Measurements from ENCODE around the gene UGGT1.

DNA sequence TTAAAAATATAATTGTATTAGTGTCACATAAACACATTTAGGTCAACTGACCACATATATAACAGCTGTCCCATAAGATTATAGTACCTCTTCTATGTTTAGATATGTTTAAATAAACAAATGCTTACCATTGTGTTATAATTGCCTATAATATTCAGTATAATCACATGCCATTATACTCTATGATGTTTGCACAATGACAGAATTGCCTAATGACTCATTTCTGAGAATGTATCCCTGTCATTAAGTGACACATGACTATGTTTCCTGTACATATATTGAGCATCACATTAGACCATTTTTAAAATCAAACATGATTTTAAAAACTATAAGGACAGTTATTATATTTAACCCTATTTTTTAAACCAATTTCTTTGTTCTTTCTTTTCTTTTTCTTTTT, 137.9 kb downstream of the UGGT1 start:
- TF ChIP-seq POLR2A (IDR thresholded peaks at IDR 0.05): no peak
- TF ChIP-seq, protein P1, sequence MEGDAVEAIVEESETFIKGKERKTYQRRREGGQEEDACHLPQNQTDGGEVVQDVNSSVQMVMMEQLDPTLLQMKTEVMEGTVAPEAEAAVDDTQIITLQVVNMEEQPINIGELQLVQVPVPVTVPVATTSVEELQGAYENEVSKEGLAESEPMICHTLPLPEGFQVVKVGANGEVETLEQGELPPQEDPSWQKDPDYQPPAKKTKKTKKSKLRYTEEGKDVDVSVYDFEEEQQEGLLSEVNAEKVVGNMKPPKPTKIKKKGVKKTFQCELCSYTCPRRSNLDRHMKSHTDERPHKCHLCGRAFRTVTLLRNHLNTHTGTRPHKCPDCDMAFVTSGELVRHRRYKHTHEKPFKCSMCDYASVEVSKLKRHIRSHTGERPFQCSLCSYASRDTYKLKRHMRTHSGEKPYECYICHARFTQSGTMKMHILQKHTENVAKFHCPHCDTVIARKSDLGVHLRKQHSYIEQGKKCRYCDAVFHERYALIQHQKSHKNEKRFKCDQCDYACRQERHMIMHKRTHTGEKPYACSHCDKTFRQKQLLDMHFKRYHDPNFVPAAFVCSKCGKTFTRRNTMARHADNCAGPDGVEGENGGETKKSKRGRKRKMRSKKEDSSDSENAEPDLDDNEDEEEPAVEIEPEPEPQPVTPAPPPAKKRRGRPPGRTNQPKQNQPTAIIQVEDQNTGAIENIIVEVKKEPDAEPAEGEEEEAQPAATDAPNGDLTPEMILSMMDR (IDR thresholded peaks at IDR 0.05 in 8 of 11, conservative IDR thresholded peaks at IDR 0.05 in 3 of 11): no peak
- TF ChIP-seq POLR2AphosphoS5 (IDR thresholded peaks at IDR 0.05): no peak

All from spleen (tissue), 7 donors.